ENCODE data around the gene DSG3. TPM values are rescaled to one million over a fixed set of nuclear protein-coding genes. Genes with fewer than 3 reads are reported as not detected.

DSG3 gene
- total RNA-seq, 1 donor from 2014 or later: not detected

DNA sequence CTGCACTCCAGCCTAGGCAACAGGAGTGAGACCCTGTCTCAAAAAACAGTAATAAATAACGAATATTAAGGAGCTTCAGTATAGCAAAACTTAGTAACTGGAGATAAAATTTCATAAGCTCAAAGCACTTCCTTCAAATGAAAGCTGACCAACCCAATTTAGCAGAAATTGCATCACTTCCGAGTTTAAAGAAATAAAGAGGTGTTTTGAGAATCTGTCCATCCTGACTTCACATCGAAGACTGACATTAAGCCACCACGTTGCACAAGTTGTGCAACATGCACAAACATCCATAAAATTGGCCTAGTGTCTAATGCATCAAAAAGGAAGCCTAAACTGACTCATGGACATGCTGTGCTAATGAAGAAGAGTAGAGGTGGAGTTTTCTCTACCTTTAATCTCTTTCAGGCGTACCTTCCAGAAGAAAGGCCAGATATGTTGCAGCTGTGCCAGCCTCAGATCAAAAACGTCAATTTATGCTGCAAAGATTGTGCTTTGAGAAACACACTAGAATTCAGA, 7.7 kb upstream of the DSG3 start:
- Mint-ChIP-seq H3K27ac (ENCODE audit: unreplicated experiment) (no peak overlapping the region), H3K4me1 (ENCODE audit: unreplicated experiment) (no peaks in the 10 kb centered on the region), H3K4me3 (ENCODE audit: unreplicated experiment) (no peak overlapping the region), H3K27me3 (ENCODE audit: unreplicated experiment) (no peaks in the 10 kb centered on the region), H3K36me3 (ENCODE audit: low read depth, unreplicated experiment) (no peaks in the 10 kb centered on the region), H3K9me3 (ENCODE audit: unreplicated experiment) (no peaks in the 10 kb centered on the region)
- TF ChIP-seq CTCF (IDR thresholded peaks at IDR 0.05; ENCODE audit: unreplicated experiment): no peak
- DNase-seq (ENCODE audit: low spot score): no peak

GRCh38 chr18:31440787-31441186, 6.8 kb upstream of the DSG3 start:
- no peak for TF ChIP-seq CTCF (IDR thresholded peaks at IDR 0.05; ENCODE audit: unreplicated experiment)
- no peak for DNase-seq (ENCODE audit: low spot score)
- H3K9me3 Mint-ChIP-seq (ENCODE audit: unreplicated experiment): no peaks in the 10 kb centered on the region
- no peak overlapping the region for H3K27ac Mint-ChIP-seq (ENCODE audit: unreplicated experiment)
- no peaks in the 10 kb centered on the region for H3K36me3 Mint-ChIP-seq (ENCODE audit: low read depth, unreplicated experiment)
- no peaks in the 10 kb centered on the region for H3K27me3 Mint-ChIP-seq (ENCODE audit: unreplicated experiment)
- H3K4me1 Mint-ChIP-seq (ENCODE audit: unreplicated experiment): no peaks in the 10 kb centered on the region
- H3K4me3 Mint-ChIP-seq (ENCODE audit: unreplicated experiment): no peak overlapping the region

DNA sequence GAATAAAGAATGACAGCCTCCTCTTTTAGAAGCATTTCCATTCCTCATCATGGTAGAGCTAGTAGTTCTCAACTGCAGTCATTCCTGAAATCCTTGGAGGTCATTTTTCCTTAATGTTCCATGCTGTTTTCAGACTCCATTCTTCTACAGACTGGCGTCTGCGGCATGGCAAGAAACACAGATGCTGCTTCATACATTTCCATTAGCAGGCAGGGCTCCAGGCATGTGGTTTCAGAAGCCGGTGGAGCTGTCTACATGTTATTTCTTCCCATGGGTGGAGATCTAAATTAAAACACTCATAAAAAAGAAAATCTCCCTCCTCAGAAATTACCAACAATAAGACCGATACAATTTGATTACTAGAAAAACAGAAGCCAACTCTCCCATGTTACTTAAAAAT, 6.0 kb upstream of the DSG3 start:
- Mint-ChIP-seq H3K4me1 (ENCODE audit: unreplicated experiment) (no peaks in the 10 kb centered on the region), H3K27ac (ENCODE audit: unreplicated experiment) (no peak overlapping the region), H3K36me3 (ENCODE audit: low read depth, unreplicated experiment) (no peaks in the 10 kb centered on the region), H3K9me3 (ENCODE audit: unreplicated experiment) (no peaks in the 10 kb centered on the region), H3K27me3 (ENCODE audit: unreplicated experiment) (no peaks in the 10 kb centered on the region), H3K4me3 (ENCODE audit: unreplicated experiment) (no peak overlapping the region)
- no peak for TF ChIP-seq CTCF (IDR thresholded peaks at IDR 0.05; ENCODE audit: unreplicated experiment)
- no peak for DNase-seq (ENCODE audit: low spot score)

DNA sequence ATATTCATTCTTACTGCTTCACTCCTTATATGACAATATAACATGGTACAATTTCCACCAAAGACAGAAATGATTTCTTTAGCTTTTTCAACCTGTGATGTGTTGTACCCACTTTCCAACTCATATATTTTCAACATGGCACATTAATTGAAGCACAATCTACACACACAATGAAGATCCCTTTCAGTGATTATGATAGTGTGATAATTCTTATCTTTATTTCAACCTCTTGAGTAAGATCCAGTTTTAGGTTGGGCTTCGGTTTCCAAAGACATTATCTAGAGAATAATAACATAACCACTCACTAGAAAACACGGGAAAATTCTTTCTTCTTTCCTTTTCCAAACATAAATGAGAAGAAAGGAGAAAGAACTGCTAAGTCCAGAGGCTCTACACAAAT, 3.4 kb upstream of the DSG3 start:
- no peak for DNase-seq (ENCODE audit: low spot score)
- Mint-ChIP-seq H3K9me3 (ENCODE audit: unreplicated experiment) (no peaks in the 10 kb centered on the region), H3K36me3 (ENCODE audit: low read depth, unreplicated experiment) (no peaks in the 10 kb centered on the region), H3K27ac (ENCODE audit: unreplicated experiment) (no peak overlapping the region), H3K27me3 (ENCODE audit: unreplicated experiment) (no peaks in the 10 kb centered on the region), H3K4me1 (ENCODE audit: unreplicated experiment) (no peaks in the 10 kb centered on the region), H3K4me3 (ENCODE audit: unreplicated experiment) (no peak overlapping the region)
- TF ChIP-seq CTCF (IDR thresholded peaks at IDR 0.05; ENCODE audit: unreplicated experiment): no peak

- Mint-ChIP-seq H3K4me3 (ENCODE audit: unreplicated experiment) (no peak overlapping the region), H3K4me1 (ENCODE audit: unreplicated experiment) (no peaks in the 10 kb centered on the region), H3K27ac (ENCODE audit: unreplicated experiment) (no peak overlapping the region), H3K36me3 (ENCODE audit: low read depth, unreplicated experiment) (no peaks in the 10 kb centered on the region), H3K9me3 (ENCODE audit: unreplicated experiment) (no peaks in the 10 kb centered on the region), H3K27me3 (ENCODE audit: unreplicated experiment) (no peaks in the 10 kb centered on the region)
- no peak for TF ChIP-seq CTCF (IDR thresholded peaks at IDR 0.05; ENCODE audit: unreplicated experiment)
- no peak for DNase-seq (ENCODE audit: low spot score)
Observed at GRCh38 chr18:31445908-31446307, 1.6 kb upstream of the DSG3 start.
